HCT116 (cell line): ENCODE results near the gene GJC1. TPM values are rescaled to one million over a fixed set of nuclear protein-coding genes. Genes with fewer than 3 reads are reported as not detected.

Experiments used
- ATAC-seq: fragments of 200-7000 bp; cut with Tn5 transposase; 2 replicates; pipeline ENCODE4 v1.9.1; 2020; ENCODE audit warnings: mild to moderate bottlenecking, moderate library complexity
- BruUV-seq: library from RNA; stranded (reverse); fragments of 400-500 nt; replicated peaks from 2 replicates; lab custom pipeline; 2021; lab: Mats Ljungman, UMichigan
- CTCF ChIA-PET: fragments of 300-600 bp; sonication (Branson Sonifier 250); formaldehyde crosslinking; loops from one replicate; lab custom pipeline; 2021; ENCODE audit warnings: antibody characterized with exemption; lab: Charles Lee
- POLR2A ChIA-PET: fragments of 300-600, 350-600 bp; sonication (Branson Sonifier 250); formaldehyde crosslinking; loops from one replicate; lab custom pipeline; 2021; ENCODE audit warnings: antibody characterized with exemption; lab: Charles Lee
- RAD21 ChIA-PET, 2 experiments: fragments of 300-600 bp; sonication (Branson Sonifier 250); formaldehyde crosslinking; loops; one replicate each; lab custom pipeline; 2023; ENCODE audit warnings: low total read pairs in 2 of 2; ENCODE audit not compliant: uncharacterized antibody in 2 of 2, unreplicated experiment in 2 of 2, low non-redundant PET in 1 of 2; lab: Charles Lee
- DNase-seq: peaks from one replicate; pipeline ENCODE4 v3.0.0-alpha.2; 2010; ENCODE audit warnings: low read depth, low spot score
- H2AFZ ChIP-seq: fragments of 200-600 bp; shearing (Covaris generic), sonication (generic); 2 replicates; pipeline ENCODE4 v1.6.1; 2017; ENCODE audit warnings: low read depth, mixed run types, mixed read lengths, antibody characterized with exemption, low read length; ENCODE audit not compliant: poor library complexity, severe bottlenecking
- H3K27ac ChIP-seq: 2 replicates; pipeline ENCODE4 v1.5.1; 2012; ENCODE audit warnings: low read depth, low read length
- H3K27me3 ChIP-seq: fragments of 200-600 bp; sonication (generic); 2 replicates; pipeline ENCODE4 v1.6.1; 2016; ENCODE audit warnings: mixed run types, low read length, mixed read lengths; ENCODE audit not compliant: insufficient read depth
- H3K36me3 ChIP-seq, 2 experiments: fragments of 200-500 bp in 1 of 2; fragments of 200-600 bp in 1 of 2; sonication (Bioruptor generic) in 1 of 2; sonication (generic) in 1 of 2; 2 replicates each; pipeline versions ENCODE4 v1.5.1 to v1.6.1; 2014 to 2016; ENCODE audit warnings: low read length in 2 of 2, inconsistent platforms in 1 of 2, mixed read lengths in 1 of 2, mixed run types in 1 of 2; ENCODE audit not compliant: insufficient read depth in 2 of 2, control insufficient read depth in 1 of 2
- H3K4me1 ChIP-seq, 2 experiments: fragments of 200-600 bp in 1 of 2; sonication (generic) in 1 of 2; 2 replicates each; pipeline versions ENCODE4 v1.5.1 to v1.6.1; 2012 to 2017; ENCODE audit warnings: low read length in 2 of 2, inconsistent platforms in 1 of 2, mild to moderate bottlenecking in 1 of 2, mixed read lengths in 1 of 2, mixed run types in 1 of 2, moderate library complexity in 1 of 2; ENCODE audit not compliant: insufficient read depth in 2 of 2, control insufficient read depth in 1 of 2
- H3K4me2 ChIP-seq: fragments of 200-600 bp; sonication (generic); 2 replicates; pipeline ENCODE4 v1.6.1; 2017; ENCODE audit warnings: mixed run types, low read length, mixed read lengths
- H3K4me3 ChIP-seq, 2 experiments: fragments of 200-600 bp in 1 of 2; sonication (generic) in 1 of 2; replicated peaks in 1 of 2; 2 replicates each; pipeline ENCODE4 v1.5.1; 2011 to 2016; ENCODE audit warnings: low read length in 2 of 2, control low read depth in 1 of 2, low read depth in 1 of 2, mild to moderate bottlenecking in 1 of 2, mixed read lengths in 1 of 2, mixed run types in 1 of 2
- H3K79me2 ChIP-seq: fragments of 200-600 bp; sonication (generic); 2 replicates; pipeline ENCODE4 v1.6.1; 2017; ENCODE audit warnings: mild to moderate bottlenecking, mixed run types, low read length, moderate library complexity, mixed read lengths; ENCODE audit not compliant: insufficient read depth
- H3K9ac ChIP-seq: fragments of 200-600 bp; sonication (generic); 2 replicates; pipeline ENCODE4 v1.6.1; 2016; ENCODE audit warnings: low read length, mixed read lengths
- H3K9me2 ChIP-seq: fragments of 200-600 bp; sonication (generic), shearing (Covaris generic); 2 replicates; pipeline ENCODE4 v1.6.1; 2017; ENCODE audit warnings: mixed run types, mild to moderate bottlenecking, moderate library complexity; ENCODE audit not compliant: insufficient read depth
- H3K9me3 ChIP-seq, 2 experiments: fragments of 200-500 bp in 1 of 2; fragments of 200-600 bp in 1 of 2; sonication (Bioruptor generic) in 1 of 2; sonication (generic) in 1 of 2; 2 replicates each; pipeline ENCODE4 v1.6.1; 2014 to 2017; ENCODE audit warnings: low read length in 2 of 2, mixed read lengths in 2 of 2, inconsistent platforms in 1 of 2, low read depth in 1 of 2, mild to moderate bottlenecking in 1 of 2, mixed run types in 1 of 2, moderate library complexity in 1 of 2; ENCODE audit not compliant: control insufficient read depth in 1 of 2, insufficient read depth in 1 of 2
- H4K20me1 ChIP-seq: fragments of 200-600 bp; sonication (generic), shearing (Covaris generic); 2 replicates; pipeline ENCODE4 v1.6.1; 2017; ENCODE audit warnings: mixed run types, mild to moderate bottlenecking, moderate library complexity; ENCODE audit not compliant: insufficient read depth
- ATF3 ChIP-seq: IDR thresholded peaks from 2 replicates; pipeline ENCODE4 v1.6.1; 2012
- CEBPB ChIP-seq: IDR thresholded peaks from 2 replicates; pipeline ENCODE4 v1.6.1; 2012; ENCODE audit warnings: low read depth
- EGR1 ChIP-seq: IDR thresholded peaks from 2 replicates; pipeline ENCODE4 v1.6.1; 2012; ENCODE audit warnings: low read depth
- ELF1 ChIP-seq: IDR thresholded peaks from 2 replicates; pipeline ENCODE4 v1.6.1; 2012; ENCODE audit warnings: low read depth, borderline replicate concordance
- EZH2phosphoT487 ChIP-seq: fragments of 200-600 bp; IDR thresholded peaks from 2 replicates; pipeline ENCODE4 v1.6.1; 2018; ENCODE audit warnings: antibody characterized with exemption, borderline replicate concordance
- FOSL1 ChIP-seq: IDR thresholded peaks from 2 replicates; pipeline ENCODE4 v1.6.1; 2012; ENCODE audit warnings: low read depth
- JUND ChIP-seq: IDR thresholded peaks from 2 replicates; pipeline ENCODE4 v1.6.1; 2012
- RAD21 ChIP-seq: IDR thresholded peaks from 2 replicates; pipeline ENCODE4 v1.6.1; 2012; ENCODE audit warnings: low read depth, mild to moderate bottlenecking
- REST ChIP-seq: IDR thresholded peaks from 2 replicates; pipeline ENCODE4 v1.6.1; 2012; ENCODE audit warnings: low read depth
- SP1 ChIP-seq: IDR thresholded peaks from 2 replicates; pipeline ENCODE4 v1.6.1; 2012; ENCODE audit warnings: low read depth
- SRF ChIP-seq: IDR thresholded peaks from 2 replicates; pipeline ENCODE4 v1.6.1; 2012; ENCODE audit warnings: low read depth
- TCF7L2 ChIP-seq: IDR thresholded peaks from 2 replicates; pipeline ENCODE4 v1.7.0; 2011; ENCODE audit warnings: borderline replicate concordance, inconsistent platforms; ENCODE audit not compliant: insufficient read depth, insufficient read length; ENCODE audit errors: extremely low read depth
- YY1 ChIP-seq: IDR thresholded peaks from 2 replicates; pipeline ENCODE4 v1.6.1; 2011; ENCODE audit warnings: low read length, low read depth, moderate library complexity, mild to moderate bottlenecking; ENCODE audit not compliant: insufficient replicate concordance; ENCODE audit errors: extremely low read depth
- ZFX ChIP-seq: fragments of 450-650 bp; IDR thresholded peaks from 2 replicates; pipeline ENCODE4 v1.6.1; 2017
- ZNF274 ChIP-seq: fragments of 200-500 bp; sonication (Bioruptor generic); IDR thresholded peaks from 2 replicates; pipeline ENCODE4 v1.6.1; 2014; ENCODE audit warnings: mild to moderate bottlenecking, low read depth, low read length, inconsistent platforms
- intact Hi-C: fragments of 100-400 bp; cut with micrococcal nuclease; formaldehyde crosslinking; loops from 2 replicates; pipeline ENCODE4 v1.10.0; 2022
- total RNA-seq: library from RNA; stranded (reverse); gene quantifications from one replicate; pipeline ENCODE4 v1.2.1, GENCODE V29; 2021; ENCODE audit not compliant: unreplicated experiment
- TF ChIP-seq, protein P1 (sequence below): IDR thresholded peaks from 2 replicates; pipeline ENCODE4 v1.6.1; 2012
- TF ChIP-seq, protein P2 (sequence below): IDR thresholded peaks from 2 replicates; pipeline ENCODE4 v1.6.1; 2011; ENCODE audit warnings: mild to moderate bottlenecking, low read length, moderate library complexity; ENCODE audit not compliant: insufficient replicate concordance; ENCODE audit errors: extremely low read depth

GJC1 gene
- total RNA-seq, 1 experiment from 2014 or later, result 62.4 TPM

DNA sequence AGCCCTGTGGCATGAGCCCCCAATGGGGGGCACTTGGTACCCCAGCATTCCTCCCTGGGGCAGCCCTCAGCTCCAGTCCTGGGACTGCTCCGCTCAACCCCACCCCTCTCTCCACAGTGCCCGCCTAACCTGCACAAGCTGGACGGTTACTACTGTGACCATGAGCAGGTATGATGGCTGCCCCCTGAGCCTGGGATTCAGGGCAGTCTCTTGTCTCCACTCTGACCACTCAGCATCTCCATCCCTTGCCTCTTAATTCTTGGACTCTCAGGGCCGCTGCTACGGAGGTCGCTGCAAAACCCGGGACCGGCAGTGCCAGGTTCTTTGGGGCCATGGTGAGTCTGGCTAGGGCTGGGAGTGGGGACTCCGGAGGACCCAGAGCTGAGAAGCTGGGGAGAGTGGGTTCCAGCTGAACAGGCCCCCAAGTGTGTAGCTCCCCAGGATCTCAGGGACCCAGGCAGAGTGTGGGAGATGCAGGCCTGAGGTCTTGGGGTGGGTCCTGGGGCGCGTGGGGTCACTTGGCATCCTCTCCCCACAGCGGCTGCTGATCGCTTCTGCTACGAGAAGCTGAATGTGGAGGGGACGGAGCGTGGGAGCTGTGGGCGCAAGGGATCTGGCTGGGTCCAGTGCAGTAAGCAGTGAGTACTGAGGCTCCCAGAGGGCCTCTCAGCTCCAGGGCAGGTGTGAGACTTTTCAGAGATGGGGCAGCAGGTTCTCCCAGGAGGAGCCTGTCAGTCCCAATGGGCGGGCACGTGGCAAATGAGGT, 53.3 kb downstream of the GJC1 start:
- H3K9me2 ChIP-seq, result no peaks in the 10 kb centered on the region
- no peaks in the 10 kb centered on the region for H3K9me3 ChIP-seq
- peaks cover 3 to 42% of the 10 kb centered on the region in 2 experiments; a peak in 3 of 4 replicates for H3K4me1 ChIP-seq
- H3K4me3 ChIP-seq, result no peak overlapping the region
- POLR2A ChIA-PET, result no interaction called here
- peak overlapping the region; percentile 96 for H3K4me2 ChIP-seq
- no peaks in the 10 kb centered on the region for H3K27me3 ChIP-seq
- H4K20me1 ChIP-seq, result no peaks in the 10 kb centered on the region
- H2AFZ ChIP-seq, result no peak overlapping the region
- peak overlapping the region; percentile 59; the same call in 1 of the 2 replicates for H3K9ac ChIP-seq
- H3K27ac ChIP-seq, result no peak overlapping the region; the same call in 1 of the 2 replicates
- no peak for ATAC-seq
- no TSS peak for BruUV-seq
- TF ChIP-seq ATF3, result no peak
- no peak for TF ChIP-seq CEBPB
- TF ChIP-seq EGR1, result no peak
- no peak for TF ChIP-seq SP1
- no peak for TF ChIP-seq TCF7L2
- no peak for TF ChIP-seq YY1
- no peak for TF ChIP-seq ELF1
- no peak for TF ChIP-seq FOSL1
- TF ChIP-seq, protein P1, sequence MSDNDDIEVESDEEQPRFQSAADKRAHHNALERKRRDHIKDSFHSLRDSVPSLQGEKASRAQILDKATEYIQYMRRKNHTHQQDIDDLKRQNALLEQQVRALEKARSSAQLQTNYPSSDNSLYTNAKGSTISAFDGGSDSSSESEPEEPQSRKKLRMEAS, result no peak
- no peak for TF ChIP-seq SRF
- no peak for TF ChIP-seq RAD21
- no peak for TF ChIP-seq ZNF274
- no peak for TF ChIP-seq EZH2phosphoT487
- no peak for TF ChIP-seq REST
- no peak for TF ChIP-seq JUND
- no peak for TF ChIP-seq ZFX
- TF ChIP-seq, protein P2, sequence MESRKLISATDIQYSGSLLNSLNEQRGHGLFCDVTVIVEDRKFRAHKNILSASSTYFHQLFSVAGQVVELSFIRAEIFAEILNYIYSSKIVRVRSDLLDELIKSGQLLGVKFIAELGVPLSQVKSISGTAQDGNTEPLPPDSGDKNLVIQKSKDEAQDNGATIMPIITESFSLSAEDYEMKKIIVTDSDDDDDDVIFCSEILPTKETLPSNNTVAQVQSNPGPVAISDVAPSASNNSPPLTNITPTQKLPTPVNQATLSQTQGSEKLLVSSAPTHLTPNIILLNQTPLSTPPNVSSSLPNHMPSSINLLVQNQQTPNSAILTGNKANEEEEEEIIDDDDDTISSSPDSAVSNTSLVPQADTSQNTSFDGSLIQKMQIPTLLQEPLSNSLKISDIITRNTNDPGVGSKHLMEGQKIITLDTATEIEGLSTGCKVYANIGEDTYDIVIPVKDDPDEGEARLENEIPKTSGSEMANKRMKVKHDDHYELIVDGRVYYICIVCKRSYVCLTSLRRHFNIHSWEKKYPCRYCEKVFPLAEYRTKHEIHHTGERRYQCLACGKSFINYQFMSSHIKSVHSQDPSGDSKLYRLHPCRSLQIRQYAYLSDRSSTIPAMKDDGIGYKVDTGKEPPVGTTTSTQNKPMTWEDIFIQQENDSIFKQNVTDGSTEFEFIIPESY, result no peak
- RAD21 ChIA-PET, result no interaction called here
- H3K79me2 ChIP-seq, result no peaks in the 10 kb centered on the region
- no peak for DNase-seq
- intact Hi-C loops, result loop anchor here (10.0 kb wide), 2 partner anchors 318 to 358 kb away; partner anchors contain the start of genes ACBD4 and PLCD3
- H3K36me3 ChIP-seq, result no peaks in the 10 kb centered on the region
- CTCF ChIA-PET, result interaction anchor here (1.1 to 5.3 kb wide), 3 partner anchors 89 to 243 kb away, joined by 3 to 52 read pairs (median 5); no protein-coding TSS in a partner anchor
